Dermis microvascular lymphatic vessel endothelial cell (primary cell): ENCODE results near the gene DYNLT4. TPM values are rescaled to one million over a fixed set of nuclear protein-coding genes. Genes with fewer than 3 reads are reported as not detected.

Experiments
- DNase-seq, 2 donors: peaks; one replicate each; pipeline versions ENCODE4 v3.0.0 to v3.0.0-alpha.2; 2010; ENCODE audit warnings: low read depth in 2 of 2
- total RNA-seq: library from RNA; depleted of rRNA; stranded (reverse); fragments of >200 nt; gene quantifications from 2 replicates; pipeline ENCODE4 v1.2.1, GENCODE V29; 2014

Gene DYNLT4
- total RNA-seq, 1 donor from 2014 or later, result 0.13 TPM

DNA sequence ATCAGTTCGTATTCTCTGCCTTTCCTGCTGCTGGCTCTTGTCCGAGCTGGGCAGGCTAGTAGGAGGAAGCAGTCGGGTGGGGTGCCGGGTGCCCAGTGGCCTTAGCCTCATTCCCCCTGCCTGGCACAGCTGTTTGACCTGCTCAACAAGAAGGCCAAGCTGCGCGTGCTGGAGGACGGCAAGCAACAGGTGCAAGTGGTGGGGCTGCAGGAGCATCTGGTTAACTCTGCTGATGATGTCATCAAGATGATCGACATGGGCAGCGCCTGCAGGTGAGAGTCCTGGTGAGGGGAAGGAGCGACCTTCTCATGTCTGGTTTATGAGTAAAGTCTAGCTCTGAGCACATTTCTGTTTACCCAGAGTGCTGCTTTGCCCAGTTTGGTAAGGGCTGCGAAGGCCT, 48.1 kb downstream of the DYNLT4 start:
- DNase-seq, result no peak

GRCh38 chr1:44757420-44757819, 49.7 kb downstream of the DYNLT4 start:
- DNase-seq, result no peak

Other genes starting within 250 kb of the DYNLT4 start
- gene TMEM53, start 132.9 kb downstream of the DYNLT4 start, total RNA-seq, result 4.0 and 4.7 TPM in 2 replicates
- gene ARMH1, start 132.6 kb downstream of the DYNLT4 start, total RNA-seq, result 0.13 TPM in 1 of 2 replicates, not detected in the other
- not detected in 2 replicates for gene RNU5D-1, start 76.2 kb downstream of the DYNLT4 start, total RNA-seq
- gene KIF2C, start 67.5 kb downstream of the DYNLT4 start, total RNA-seq, result 9.7 and 21.3 TPM in 2 replicates
- 1,311 and 1,360 TPM in 2 replicates for gene RPS8, start 31.8 kb downstream of the DYNLT4 start, total RNA-seq
- gene BEST4, start 19.2 kb downstream of the DYNLT4 start, total RNA-seq, result under 0.01 TPM in 1 of 2 replicates, not detected in the other
- gene PLK3, start 7.0 kb downstream of the DYNLT4 start, total RNA-seq, result 11.7 and 14.9 TPM in 2 replicates
- gene BTBD19, start 1.2 kb upstream of the DYNLT4 start, total RNA-seq, result 3.3 and 6.2 TPM in 2 replicates
- gene PTCH2, start 35.9 kb upstream of the DYNLT4 start, total RNA-seq, result under 0.01 TPM in 2 replicates
- 11.6 and 19.0 TPM in 2 replicates for gene EIF2B3, start 179.2 kb upstream of the DYNLT4 start, total RNA-seq
- 18.5 and 22.9 TPM in 2 replicates for gene HECTD3, start 204.0 kb upstream of the DYNLT4 start, total RNA-seq
- 266 and 281 TPM in 2 replicates for gene UROD, start 204.9 kb upstream of the DYNLT4 start, total RNA-seq